Upper lobe of left lung (tissue), 6 donors: ENCODE results near the gene ZNHIT2. TPM values are rescaled to one million over a fixed set of nuclear protein-coding genes. Genes with fewer than 3 reads are reported as not detected.

Experiments
- ATAC-seq, 2 donors: fragments of 200-7000 bp; cut with Tn5 transposase; one replicate each; pipeline ENCODE4 v1.9.1; 2022; ENCODE audit warnings: mild to moderate bottlenecking in 2 of 2, moderate library complexity in 2 of 2; ENCODE audit not compliant: low FRiP score in 2 of 2
- DNase-seq, 2 donors: peaks; one replicate each; pipeline ENCODE4 v3.0.0-alpha.2; 2019 to 2020
- H3K27ac ChIP-seq, 4 donors: fragments of 200-600 bp; sonication (generic); one replicate each; pipeline ENCODE4 v1.5.1; 2016 to 2019
- H3K27me3 ChIP-seq, 4 donors: fragments of 200-600 bp; sonication (generic); one replicate each; pipeline ENCODE4 v1.5.1; 2017 to 2019
- H3K36me3 ChIP-seq, 4 donors: fragments of 200-600 bp; sonication (generic); one replicate each; pipeline ENCODE4 v1.5.1; 2016 to 2019
- H3K4me1 ChIP-seq, 4 donors: fragments of 200-600 bp; sonication (generic); one replicate each; pipeline ENCODE4 v1.5.1; 2018 to 2019
- H3K4me3 ChIP-seq, 4 donors: fragments of 200-600 bp; sonication (generic); one replicate each; pipeline ENCODE4 v1.5.1; 2017 to 2019; ENCODE audit warnings: mild to moderate bottlenecking in 2 of 4, moderate library complexity in 1 of 4
- H3K9me3 ChIP-seq, 4 donors: fragments of 200-600 bp; sonication (generic); one replicate each; pipeline ENCODE4 v1.5.1; 2018 to 2019
- CTCF ChIP-seq, 6 experiments: fragments of 450-650 bp in 4 of 6; fragments of 200-600 bp in 2 of 6; sonication (generic) in 2 of 6; IDR thresholded peaks; one replicate each; pipeline ENCODE4 v1.5.1; 2016 to 2019; ENCODE audit warnings: antibody characterized with exemption in 6 of 6
- EP300 ChIP-seq, 4 donors: sonication (generic); formaldehyde crosslinking; IDR thresholded peaks; one replicate each; pipeline ENCODE4 v1.5.1; 2017; ENCODE audit warnings: antibody characterized with exemption in 4 of 4, control low read depth in 2 of 4
- POLR2A ChIP-seq, 4 donors: fragments of 450-650 bp; IDR thresholded peaks; one replicate each; pipeline ENCODE4 v1.5.1; 2016 to 2017; ENCODE audit warnings: antibody characterized with exemption in 4 of 4, mild to moderate bottlenecking in 2 of 4
- POLR2AphosphoS5 ChIP-seq, 2 donors: sonication (generic); formaldehyde crosslinking; IDR thresholded peaks; one replicate each; pipeline ENCODE4 v1.5.1; 2017; ENCODE audit warnings: antibody characterized with exemption in 2 of 2
- WGBS, 2 donors: methylation state at CpG; one replicate each; pipeline ENCODE4 v1.1.5; 2017 to 2018; 5-methylcytosine and 5-hydroxymethylcytosine counted together
- small RNA-seq, 4 donors: library from RNA; depleted of rRNA; stranded (forward); fragments of <200 nt; gene quantifications; one replicate each; pipeline ENCODE3, GENCODE V24; 2016
- total RNA-seq, 6 donors: library from RNA; depleted of rRNA in 4 of 6; stranded (reverse); fragments of >200 nt in 4 of 6; gene quantifications; one replicate each; pipeline versions ENCODE4 v1.1.0 to v1.2.1, GENCODE V29; 2016 to 2021
- donor health status: DM: no; HTN: no; CAD: no; lungs with moderate emphysema.
- donor health status: DM: no; HTN: yes; CAD: no; lungs with severe emphysema.

ZNHIT2 gene
- total RNA-seq, 6 donors from 2014 or later, result 12.6 to 28.5 (median 15.2) TPM

GRCh38 chr11:65067446-65067845 is 50.1 kb downstream of the ZNHIT2 start:
- H3K4me3 ChIP-seq, result no peak overlapping the region
- no peak overlapping the region for H3K27ac ChIP-seq

GRCh38 chr11:65066805-65067291 is 50.7 kb downstream of the ZNHIT2 start:
- 81 to 100% methylated on average over 1 to 4 of the region's 4 CpGs for WGBS, 2 donors
- no peak for TF ChIP-seq POLR2AphosphoS5 (IDR thresholded peaks at IDR 0.05)
- TF ChIP-seq EP300 (IDR thresholded peaks at IDR 0.05), result no peak
- no peak for TF ChIP-seq POLR2A (IDR thresholded peaks at IDR 0.05)
- TF ChIP-seq CTCF (IDR thresholded peaks at IDR 0.05), result no peak
- ATAC-seq, result no peak

More at GRCh38 chr11:65067446-65067845, 50.1 kb downstream of the ZNHIT2 start:
- 86 to 100% methylated on average over 4 to 9 of the region's 10 CpGs for WGBS, 2 donors
- DNase-seq (no peak), ATAC-seq (no peak)
- Histone ChIP-seq H3K4me1 (no peaks in the 10 kb centered on the region), H3K27me3 (no peaks in the 10 kb centered on the region), H3K9me3 (no peaks in the 10 kb centered on the region), H3K36me3 (no peaks in the 10 kb centered on the region)
- TF ChIP-seq EP300 (IDR thresholded peaks at IDR 0.05) (no peak), POLR2AphosphoS5 (IDR thresholded peaks at IDR 0.05) (no peak), POLR2A (IDR thresholded peaks at IDR 0.05) (no peak), CTCF (IDR thresholded peaks at IDR 0.05) (no peak)

More at GRCh38 chr11:65066805-65067291, 50.7 kb downstream of the ZNHIT2 start:
- no peaks in the 10 kb centered on the region for H3K9me3 ChIP-seq
- H3K4me3 ChIP-seq, result no peak overlapping the region
- H3K36me3 ChIP-seq, result no peaks in the 10 kb centered on the region
- H3K4me1 ChIP-seq, result no peaks in the 10 kb centered on the region
- no peak overlapping the region for H3K27ac ChIP-seq
- DNase-seq, result no peak
- H3K27me3 ChIP-seq, result no peaks in the 10 kb centered on the region

Small RNAs within 50 kb of the gene (small RNA-seq; reads per million reads assigned to genes)
- 0 reads per million in 4 donors for gene HIGD1AP10
- gene PDCL2P2, result 0 reads per million in 4 donors
- 0.11 to 1.4 (median 0.49) reads per million in 4 donors for gene RNU2-23P

Other genes with a start within 250 kb of the ZNHIT2 start
- gene EHD1, start 239.1 kb downstream of the ZNHIT2 start, total RNA-seq, result 100 to 1,000 TPM in 4 of 6 donors, 10 to 100 TPM in 2; 43.0 to 167 (median 103) TPM
- gene ATG2A, start 200.5 kb downstream of the ZNHIT2 start, total RNA-seq, result 10 to 100 TPM; 24.6 to 59.2 (median 33.3) TPM
- gene PPP2R5B, start 193.0 kb downstream of the ZNHIT2 start, total RNA-seq, result 10 to 100 TPM; 21.0 to 48.1 (median 27.5) TPM
- gene GPHA2, start 181.8 kb downstream of the ZNHIT2 start, total RNA-seq, result not detected
- under 1 TPM in 1 of 6 donors, not detected in 5; 0.15 TPM for gene MAJIN, start 145.6 kb downstream of the ZNHIT2 start, total RNA-seq
- gene BATF2, start 120.7 kb downstream of the ZNHIT2 start, total RNA-seq, result 10 to 100 TPM in 1 of 6 donors, 1 to 10 TPM in 5; 1.7 to 36.7 (median 6.0) TPM
- 100 to 1,000 TPM in 1 of 6 donors, 10 to 100 TPM in 5; 41.9 to 113 (median 81.2) TPM for gene ARL2, start 103.5 kb downstream of the ZNHIT2 start, total RNA-seq
- 10 to 100 TPM; 14.7 to 32.1 (median 21.2) TPM for gene SNX15, start 90.3 kb downstream of the ZNHIT2 start, total RNA-seq
- 10 to 100 TPM in 5 of 6 donors, 1 to 10 TPM in 1; 9.1 to 18.9 (median 14.5) TPM for gene SAC3D1, start 76.5 kb downstream of the ZNHIT2 start, total RNA-seq
- gene NAALADL1, start 59.1 kb downstream of the ZNHIT2 start, total RNA-seq, result 10 to 100 TPM in 2 of 6 donors, 1 to 10 TPM in 4; 5.9 to 27.2 (median 9.1) TPM
- gene CDCA5, start 33.7 kb downstream of the ZNHIT2 start, total RNA-seq, result 1 to 10 TPM; 1.0 to 4.4 (median 1.8) TPM
- 10 to 100 TPM; 21.4 to 39.8 (median 34.6) TPM for gene ZFPL1, start 33.5 kb downstream of the ZNHIT2 start, total RNA-seq
- gene VPS51, start 21.5 kb downstream of the ZNHIT2 start, total RNA-seq, result 100 to 1,000 TPM; 102 to 531 (median 175) TPM
- gene TM7SF2, start 5.8 kb downstream of the ZNHIT2 start, total RNA-seq, result 10 to 100 TPM; 36.8 to 82.7 (median 45.5) TPM
- gene FAU, start 4.4 kb upstream of the ZNHIT2 start, total RNA-seq, result 1,000 to 10,000 TPM in 1 of 6 donors, 100 to 1,000 TPM in 5; 405 to 1,014 (median 590) TPM
- gene MRPL49, start 4.6 kb upstream of the ZNHIT2 start, total RNA-seq, result 10 to 100 TPM; 15.7 to 78.6 (median 57.1) TPM
- gene SYVN1, start 16.8 kb upstream of the ZNHIT2 start, total RNA-seq, result 10 to 100 TPM; 31.1 to 70.6 (median 50.0) TPM
- not detected for gene SPDYC, start 52.5 kb upstream of the ZNHIT2 start, total RNA-seq
- gene CAPN1, start 64.2 kb upstream of the ZNHIT2 start, total RNA-seq, result 100 to 1,000 TPM; 152 to 327 (median 235) TPM
- 10 to 100 TPM in 3 of 6 donors, 1 to 10 TPM in 3; 6.0 to 19.9 (median 8.7) TPM for gene POLA2, start 144.3 kb upstream of the ZNHIT2 start, total RNA-seq
- gene CDC42EP2, start 197.2 kb upstream of the ZNHIT2 start, total RNA-seq, result 10 to 100 TPM in 5 of 6 donors, 1 to 10 TPM in 1; 7.7 to 45.2 (median 14.6) TPM
- 10 to 100 TPM; 32.1 to 68.1 (median 54.7) TPM for gene DPF2, start 216.2 kb upstream of the ZNHIT2 start, total RNA-seq
- gene TIGD3, start 237.1 kb upstream of the ZNHIT2 start, total RNA-seq, result under 1 TPM in 4 of 6 donors, not detected in 2; 0.15 to 0.51 (median 0.35) TPM